HG02763 (cell line): ENCODE results near the gene CAST.

ENCODE experiments used
- ATAC-seq: cut with Tn5 transposase; IDR thresholded peaks from one replicate; pipeline ENCODE4 v1.9.1; 2021; ENCODE audit warnings: mild to moderate bottlenecking, moderate library complexity; ENCODE audit not compliant: unreplicated experiment

The CAST gene

GRCh38 chr5:96645091-96645490 lies 17.1 kb upstream of the CAST start:
- no peak for ATAC-seq

- peak; percentile 71 for ATAC-seq
These were observed 14.2 kb upstream of the CAST start for GRCh38 chr5:96648023-96648422.

- no peak for ATAC-seq
These were observed 13.6 kb upstream of the CAST start for GRCh38 chr5:96648593-96648992.

- ATAC-seq: no peak
These were observed 12.9 kb upstream of the CAST start for GRCh38 chr5:96649251-96649662.

- ATAC-seq: no peak
These were observed 12.3 kb upstream of the CAST start for GRCh38 chr5:96649681-96650540.

GRCh38 chr5:96651047-96651446 lies 11.1 kb upstream of the CAST start:
- no peak for ATAC-seq

- ATAC-seq: no peak
These were observed 10.0 kb upstream of the CAST start for GRCh38 chr5:96651948-96652753.

GRCh38 chr5:96652769-96653454 lies 9.3 kb upstream of the CAST start:
- ATAC-seq: no peak

- ATAC-seq: no peak
These were observed 8.0 kb upstream of the CAST start for GRCh38 chr5:96654209-96654608.

GRCh38 chr5:96655085-96655484 lies 7.1 kb upstream of the CAST start:
- no peak for ATAC-seq

GRCh38 chr5:96655506-96655905 lies 6.7 kb upstream of the CAST start:
- ATAC-seq: no peak

GRCh38 chr5:96657068-96657467 lies 5.1 kb upstream of the CAST start:
- ATAC-seq: peak; percentile 61

- no peak for ATAC-seq
These were observed 3.9 kb upstream of the CAST start for GRCh38 chr5:96658272-96658671.

GRCh38 chr5:96659170-96659569 lies 3.0 kb upstream of the CAST start:
- no peak for ATAC-seq

- no peak for ATAC-seq
These were observed 963 bp upstream of the CAST start for GRCh38 chr5:96660971-96661854.

GRCh38 chr5:96662725-96663518 lies 746 bp downstream of the CAST start:
- peak; percentile 76 for ATAC-seq

- ATAC-seq: no peak
These were observed 1.4 kb downstream of the CAST start for GRCh38 chr5:96663608-96664007.

- ATAC-seq: no peak
These were observed 2.5 kb downstream of the CAST start for GRCh38 chr5:96664669-96665068.

- no peak for ATAC-seq
These were observed 6.5 kb downstream of the CAST start for GRCh38 chr5:96668725-96669124.

- no peak for ATAC-seq
These were observed 7.7 kb downstream of the CAST start for GRCh38 chr5:96669909-96670308.
